K562 (cell line): ENCODE measurements around the gene ZNF584. TPM values are rescaled to one million over a fixed set of nuclear protein-coding genes. Genes with fewer than 3 reads are reported as not detected.

Source experiments
- CAMTA2 ChIP-seq: fragments of 250-450 bp; sonication (Bioruptor Pico); conservative IDR thresholded peaks from 2 replicates; pipeline ENCODE4 v1.5.1; 2022
- CHD1 ChIP-seq: fragments of 200-600 bp; sonication (generic); IDR thresholded peaks from one replicate; pipeline ENCODE4 v1.6.1; 2012; ENCODE audit warnings: mild to moderate bottlenecking, moderate library complexity, low read length, inconsistent platforms
- ESRRA ChIP-seq: fragments of 450-650 bp; IDR thresholded peaks from 2 replicates; pipeline ENCODE4 v1.6.1; 2014; ENCODE audit warnings: low read depth, mild to moderate bottlenecking, moderate library complexity, borderline replicate concordance
- RBM39 ChIP-seq: fragments of 200-400 bp; formaldehyde crosslinking; optimal IDR thresholded peaks from 2 replicates; pipeline ENCODE3; 2018; ENCODE audit warnings: low read depth, low read length
- RCOR1 ChIP-seq, 2 experiments: IDR thresholded peaks; 2 replicates each; pipeline ENCODE4 v1.6.1; 2012; ENCODE audit warnings: low read depth in 2 of 2, low read length in 2 of 2, borderline replicate concordance in 1 of 2, improper control_type of control experiment in 1 of 2
- RUNX1 ChIP-seq: sonication (generic); IDR thresholded peaks from 2 replicates; pipeline ENCODE4 v1.6.1; 2016; ENCODE audit warnings: antibody characterized with exemption, low read depth
- TCF3 ChIP-seq: sonication (generic); formaldehyde crosslinking; IDR thresholded peaks from 2 replicates; pipeline ENCODE4 v1.4.0; 2020; ENCODE audit warnings: mild to moderate bottlenecking, missing genetic modification reagents
- TSC22D4 ChIP-seq: fragments of 450-650 bp; IDR thresholded peaks from 2 replicates; pipeline ENCODE4 v1.6.1; 2016; ENCODE audit warnings: missing genetic modification characterization, missing biosample characterization, control low read depth
- ZNF140 ChIP-seq: fragments of 250-450 bp; sonication (Bioruptor Pico); IDR thresholded peaks from 2 replicates; pipeline ENCODE4 v1.8.0; 2021; ENCODE audit warnings: moderate library complexity, mild to moderate bottlenecking, inconsistent platforms
- polyA plus RNA-seq, 8 experiments: library from polyadenylated mRNA; depleted of rRNA in 4 of 8; stranded (reverse) in 5 of 8; unstranded in 3 of 8; fragments of >200 nt; fragmentation: Nextera tagmentation in 2 of 8; fragmentation: Illumina TruSeq in 1 of 8; extraction: Ambion mirVana in 2 of 8; extraction: Trizol in 1 of 8; gene quantifications; 2 replicates each; pipeline versions ENCODE4 v1.2.1 to v1.2.3, GENCODE V29; 2011 to 2014; ENCODE audit warnings: inconsistent platforms in 1 of 8, missing spikeins in 1 of 8
- total RNA-seq, 7 experiments: library from RNA; depleted of rRNA in 6 of 7; stranded (reverse); fragments of >200 nt in 6 of 7; fragmentation: Illumina TruSeq in 2 of 7; extraction: Trizol in 2 of 7; gene quantifications; 2 replicates each; pipeline versions ENCODE4 v1.2.1 to v1.2.3, GENCODE V29; 2011 to 2021; ENCODE audit warnings: low replicate concordance in 1 of 7
- TF ChIP-seq, protein P1 (sequence below): fragments of 450-650 bp; IDR thresholded peaks from 2 replicates; pipeline ENCODE4 v1.6.1; 2016; ENCODE audit warnings: mild to moderate bottlenecking, moderate library complexity
- TF ChIP-seq, protein P2 (sequence below): sonication (generic); formaldehyde crosslinking; IDR thresholded peaks from 2 replicates; pipeline ENCODE4 v1.8.1; 2023; ENCODE audit warnings: mild to moderate bottlenecking, missing genetic modification reagents
- TF ChIP-seq, protein P3 (sequence below): fragments of 250-450 bp; sonication (Bioruptor Pico); IDR thresholded peaks from 2 replicates; pipeline ENCODE4 v1.5.0; 2021

The ZNF584 gene
- total and polyA plus RNA-seq, 9 of the 15 experiments (the other 6 are each of a cell fraction or from before 2014, with no cell fraction given), result 5.8 to 43.4 (median 24.6) TPM

DNA sequence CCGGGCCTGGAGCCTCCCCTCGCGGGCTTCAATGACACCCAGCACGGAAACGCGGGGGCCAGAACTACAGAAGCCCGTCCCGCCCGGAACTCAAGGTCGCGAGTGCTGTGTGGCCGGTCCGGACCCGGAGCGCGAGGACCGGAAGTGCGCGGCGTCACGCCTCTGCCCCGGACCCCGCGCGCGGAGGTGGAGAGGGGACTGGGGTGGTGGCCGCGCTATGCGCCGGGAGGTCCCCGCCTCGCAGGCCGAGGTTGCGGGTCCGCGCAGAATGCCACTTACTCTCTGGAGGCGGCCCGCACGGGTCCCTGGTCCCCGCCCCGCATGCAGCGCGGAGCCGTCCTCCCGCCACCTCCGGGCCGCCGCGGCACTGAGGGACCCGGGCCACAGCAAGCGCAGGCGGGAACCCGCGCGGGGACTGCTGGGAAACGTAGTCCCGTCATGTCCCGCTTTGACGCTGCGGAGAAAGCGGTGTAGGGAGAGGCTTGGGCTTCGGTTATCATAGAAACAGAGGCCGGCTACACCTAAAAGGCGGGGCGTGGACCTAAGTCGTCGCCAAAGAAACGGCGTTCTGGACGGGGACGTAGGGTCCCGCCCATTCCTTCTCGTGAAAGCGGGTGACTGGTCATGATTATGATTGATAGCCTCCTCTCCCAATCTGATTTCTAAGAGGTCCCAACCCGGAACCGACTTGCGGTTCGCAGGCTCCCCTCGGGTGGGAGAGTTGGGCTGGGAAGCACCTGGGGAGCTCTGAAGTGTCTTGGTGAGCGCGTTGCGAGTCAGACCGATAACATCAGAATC lies 27.6 kb upstream of the ZNF584 start, which contains the start of gene ZNF837 (continued):
- TF ChIP-seq, protein P1, sequence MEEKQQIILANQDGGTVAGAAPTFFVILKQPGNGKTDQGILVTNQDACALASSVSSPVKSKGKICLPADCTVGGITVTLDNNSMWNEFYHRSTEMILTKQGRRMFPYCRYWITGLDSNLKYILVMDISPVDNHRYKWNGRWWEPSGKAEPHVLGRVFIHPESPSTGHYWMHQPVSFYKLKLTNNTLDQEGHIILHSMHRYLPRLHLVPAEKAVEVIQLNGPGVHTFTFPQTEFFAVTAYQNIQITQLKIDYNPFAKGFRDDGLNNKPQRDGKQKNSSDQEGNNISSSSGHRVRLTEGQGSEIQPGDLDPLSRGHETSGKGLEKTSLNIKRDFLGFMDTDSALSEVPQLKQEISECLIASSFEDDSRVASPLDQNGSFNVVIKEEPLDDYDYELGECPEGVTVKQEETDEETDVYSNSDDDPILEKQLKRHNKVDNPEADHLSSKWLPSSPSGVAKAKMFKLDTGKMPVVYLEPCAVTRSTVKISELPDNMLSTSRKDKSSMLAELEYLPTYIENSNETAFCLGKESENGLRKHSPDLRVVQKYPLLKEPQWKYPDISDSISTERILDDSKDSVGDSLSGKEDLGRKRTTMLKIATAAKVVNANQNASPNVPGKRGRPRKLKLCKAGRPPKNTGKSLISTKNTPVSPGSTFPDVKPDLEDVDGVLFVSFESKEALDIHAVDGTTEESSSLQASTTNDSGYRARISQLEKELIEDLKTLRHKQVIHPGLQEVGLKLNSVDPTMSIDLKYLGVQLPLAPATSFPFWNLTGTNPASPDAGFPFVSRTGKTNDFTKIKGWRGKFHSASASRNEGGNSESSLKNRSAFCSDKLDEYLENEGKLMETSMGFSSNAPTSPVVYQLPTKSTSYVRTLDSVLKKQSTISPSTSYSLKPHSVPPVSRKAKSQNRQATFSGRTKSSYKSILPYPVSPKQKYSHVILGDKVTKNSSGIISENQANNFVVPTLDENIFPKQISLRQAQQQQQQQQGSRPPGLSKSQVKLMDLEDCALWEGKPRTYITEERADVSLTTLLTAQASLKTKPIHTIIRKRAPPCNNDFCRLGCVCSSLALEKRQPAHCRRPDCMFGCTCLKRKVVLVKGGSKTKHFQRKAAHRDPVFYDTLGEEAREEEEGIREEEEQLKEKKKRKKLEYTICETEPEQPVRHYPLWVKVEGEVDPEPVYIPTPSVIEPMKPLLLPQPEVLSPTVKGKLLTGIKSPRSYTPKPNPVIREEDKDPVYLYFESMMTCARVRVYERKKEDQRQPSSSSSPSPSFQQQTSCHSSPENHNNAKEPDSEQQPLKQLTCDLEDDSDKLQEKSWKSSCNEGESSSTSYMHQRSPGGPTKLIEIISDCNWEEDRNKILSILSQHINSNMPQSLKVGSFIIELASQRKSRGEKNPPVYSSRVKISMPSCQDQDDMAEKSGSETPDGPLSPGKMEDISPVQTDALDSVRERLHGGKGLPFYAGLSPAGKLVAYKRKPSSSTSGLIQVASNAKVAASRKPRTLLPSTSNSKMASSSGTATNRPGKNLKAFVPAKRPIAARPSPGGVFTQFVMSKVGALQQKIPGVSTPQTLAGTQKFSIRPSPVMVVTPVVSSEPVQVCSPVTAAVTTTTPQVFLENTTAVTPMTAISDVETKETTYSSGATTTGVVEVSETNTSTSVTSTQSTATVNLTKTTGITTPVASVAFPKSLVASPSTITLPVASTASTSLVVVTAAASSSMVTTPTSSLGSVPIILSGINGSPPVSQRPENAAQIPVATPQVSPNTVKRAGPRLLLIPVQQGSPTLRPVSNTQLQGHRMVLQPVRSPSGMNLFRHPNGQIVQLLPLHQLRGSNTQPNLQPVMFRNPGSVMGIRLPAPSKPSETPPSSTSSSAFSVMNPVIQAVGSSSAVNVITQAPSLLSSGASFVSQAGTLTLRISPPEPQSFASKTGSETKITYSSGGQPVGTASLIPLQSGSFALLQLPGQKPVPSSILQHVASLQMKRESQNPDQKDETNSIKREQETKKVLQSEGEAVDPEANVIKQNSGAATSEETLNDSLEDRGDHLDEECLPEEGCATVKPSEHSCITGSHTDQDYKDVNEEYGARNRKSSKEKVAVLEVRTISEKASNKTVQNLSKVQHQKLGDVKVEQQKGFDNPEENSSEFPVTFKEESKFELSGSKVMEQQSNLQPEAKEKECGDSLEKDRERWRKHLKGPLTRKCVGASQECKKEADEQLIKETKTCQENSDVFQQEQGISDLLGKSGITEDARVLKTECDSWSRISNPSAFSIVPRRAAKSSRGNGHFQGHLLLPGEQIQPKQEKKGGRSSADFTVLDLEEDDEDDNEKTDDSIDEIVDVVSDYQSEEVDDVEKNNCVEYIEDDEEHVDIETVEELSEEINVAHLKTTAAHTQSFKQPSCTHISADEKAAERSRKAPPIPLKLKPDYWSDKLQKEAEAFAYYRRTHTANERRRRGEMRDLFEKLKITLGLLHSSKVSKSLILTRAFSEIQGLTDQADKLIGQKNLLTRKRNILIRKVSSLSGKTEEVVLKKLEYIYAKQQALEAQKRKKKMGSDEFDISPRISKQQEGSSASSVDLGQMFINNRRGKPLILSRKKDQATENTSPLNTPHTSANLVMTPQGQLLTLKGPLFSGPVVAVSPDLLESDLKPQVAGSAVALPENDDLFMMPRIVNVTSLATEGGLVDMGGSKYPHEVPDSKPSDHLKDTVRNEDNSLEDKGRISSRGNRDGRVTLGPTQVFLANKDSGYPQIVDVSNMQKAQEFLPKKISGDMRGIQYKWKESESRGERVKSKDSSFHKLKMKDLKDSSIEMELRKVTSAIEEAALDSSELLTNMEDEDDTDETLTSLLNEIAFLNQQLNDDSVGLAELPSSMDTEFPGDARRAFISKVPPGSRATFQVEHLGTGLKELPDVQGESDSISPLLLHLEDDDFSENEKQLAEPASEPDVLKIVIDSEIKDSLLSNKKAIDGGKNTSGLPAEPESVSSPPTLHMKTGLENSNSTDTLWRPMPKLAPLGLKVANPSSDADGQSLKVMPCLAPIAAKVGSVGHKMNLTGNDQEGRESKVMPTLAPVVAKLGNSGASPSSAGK, result peak; percentile 83
- no peak; the same call in 1 of the 2 replicates for TF ChIP-seq CAMTA2 (CRISPR knock-in tag)
- peak; percentile 61 for TF ChIP-seq ESRRA
- TF ChIP-seq CHD1, result no peak
- TF ChIP-seq RBM39, result no peak
- TF ChIP-seq, protein P2, sequence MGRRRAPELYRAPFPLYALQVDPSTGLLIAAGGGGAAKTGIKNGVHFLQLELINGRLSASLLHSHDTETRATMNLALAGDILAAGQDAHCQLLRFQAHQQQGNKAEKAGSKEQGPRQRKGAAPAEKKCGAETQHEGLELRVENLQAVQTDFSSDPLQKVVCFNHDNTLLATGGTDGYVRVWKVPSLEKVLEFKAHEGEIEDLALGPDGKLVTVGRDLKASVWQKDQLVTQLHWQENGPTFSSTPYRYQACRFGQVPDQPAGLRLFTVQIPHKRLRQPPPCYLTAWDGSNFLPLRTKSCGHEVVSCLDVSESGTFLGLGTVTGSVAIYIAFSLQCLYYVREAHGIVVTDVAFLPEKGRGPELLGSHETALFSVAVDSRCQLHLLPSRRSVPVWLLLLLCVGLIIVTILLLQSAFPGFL (CRISPR knock-in tag), result no peak
- TF ChIP-seq, protein P3, sequence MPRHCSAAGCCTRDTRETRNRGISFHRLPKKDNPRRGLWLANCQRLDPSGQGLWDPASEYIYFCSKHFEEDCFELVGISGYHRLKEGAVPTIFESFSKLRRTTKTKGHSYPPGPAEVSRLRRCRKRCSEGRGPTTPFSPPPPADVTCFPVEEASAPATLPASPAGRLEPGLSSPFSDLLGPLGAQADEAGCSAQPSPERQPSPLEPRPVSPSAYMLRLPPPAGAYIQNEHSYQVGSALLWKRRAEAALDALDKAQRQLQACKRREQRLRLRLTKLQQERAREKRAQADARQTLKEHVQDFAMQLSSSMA (CRISPR knock-in tag), result no peak; the same call in 1 of the 2 replicates
- peak in 1 of 2 experiments; percentile 39; a peak in 1 of 4 replicates for TF ChIP-seq RCOR1 (IDR thresholded peaks at IDR 0.05; ENCODE audit: borderline replicate concordance in 1 of 2, low read depth in 2 of 2, low read length in 2 of 2)
- no peak for TF ChIP-seq ZNF140 (CRISPR knock-in tag)
- no peak for TF ChIP-seq TSC22D4 (tag)
- no peak for TF ChIP-seq RUNX1
- TF ChIP-seq TCF3 (CRISPR knock-in tag), result no peak; the same call in 1 of the 2 replicates
